Measurements from ENCODE around the gene PTPRT.

Gene PTPRT

GRCh38 chr20:42598581-42598980 lies 591.1 kb downstream of the PTPRT start:
- DNase-seq: no peak

- DNase-seq: no peak
Measured at GRCh38 chr20:42595625-42596024, 594.1 kb downstream of the PTPRT start.

GRCh38 chr20:42594659-42595058 lies 595.0 kb downstream of the PTPRT start:
- no peak for DNase-seq

- no peak for DNase-seq
Measured at GRCh38 chr20:42594011-42594410, 595.7 kb downstream of the PTPRT start.

- no peak for DNase-seq
Measured at GRCh38 chr20:42589976-42590639, 599.6 kb downstream of the PTPRT start.

- DNase-seq: no peak
Measured at GRCh38 chr20:42588847-42589246, 600.9 kb downstream of the PTPRT start.

GRCh38 chr20:42587427-42587826 lies 602.3 kb downstream of the PTPRT start:
- DNase-seq: no peak

GRCh38 chr20:42581311-42581710 lies 608.4 kb downstream of the PTPRT start:
- no peak for DNase-seq

GRCh38 chr20:42576167-42576566 lies 613.5 kb downstream of the PTPRT start:
- DNase-seq: no peak

- DNase-seq: no peak
Measured at GRCh38 chr20:42572320-42573016, 617.2 kb downstream of the PTPRT start.

GRCh38 chr20:42567409-42567808 lies 622.3 kb downstream of the PTPRT start:
- no peak for DNase-seq

GRCh38 chr20:42565235-42565995 lies 624.3 kb downstream of the PTPRT start:
- DNase-seq: no peak

GRCh38 chr20:42559665-42560064 lies 630.0 kb downstream of the PTPRT start:
- DNase-seq: no peak

- DNase-seq: no peak
Measured at GRCh38 chr20:42556575-42556974, 633.1 kb downstream of the PTPRT start.

- DNase-seq: no peak
Measured at GRCh38 chr20:42553374-42553773, 636.3 kb downstream of the PTPRT start.

- DNase-seq: no peak
Measured at GRCh38 chr20:42549496-42549895, 640.2 kb downstream of the PTPRT start.

- no peak for DNase-seq
Measured at GRCh38 chr20:42544926-42545325, 644.8 kb downstream of the PTPRT start.

GRCh38 chr20:42532831-42533230 lies 656.9 kb downstream of the PTPRT start:
- no peak for DNase-seq

- DNase-seq: no peak
Measured at GRCh38 chr20:42531508-42531961, 658.2 kb downstream of the PTPRT start.

GRCh38 chr20:42530855-42531448 lies 658.8 kb downstream of the PTPRT start:
- DNase-seq: peak; percentile 27

GRCh38 chr20:42530191-42530590 lies 659.5 kb downstream of the PTPRT start:
- no peak for DNase-seq

- no peak for DNase-seq
Measured at GRCh38 chr20:42524058-42524457, 665.6 kb downstream of the PTPRT start.

- DNase-seq: no peak
Measured at GRCh38 chr20:42516692-42517091, 673.0 kb downstream of the PTPRT start.
